Type B pancreatic cell (in vitro differentiated cells): ENCODE measurements around the gene GPR17. TPM values are rescaled to one million over a fixed set of nuclear protein-coding genes. Genes with fewer than 3 reads are reported as not detected.
A peak's percentile ranks its signal among the peaks of the same experiment; 100 is the strongest.

Experiments used
- DNase-seq: peaks from one replicate; pipeline ENCODE4 v3.0.0; 2021; ENCODE audit warnings: mixed read lengths; ENCODE audit not compliant: unreplicated experiment; ENCODE audit errors: extremely low spot score
- H3K27ac Mint-ChIP-seq: 2 replicates; pipeline ENCODE4 v1.8.0; 2021; ENCODE audit warnings: mild to moderate bottlenecking, mixed read lengths
- H3K27me3 Mint-ChIP-seq: 2 replicates; pipeline ENCODE4 v1.8.0; 2021; ENCODE audit warnings: mixed read lengths
- H3K36me3 Mint-ChIP-seq: 2 replicates; pipeline ENCODE4 v1.8.0; 2021; ENCODE audit warnings: mixed read lengths
- H3K4me1 Mint-ChIP-seq: one replicate; pipeline ENCODE4 v1.8.0; 2021; ENCODE audit warnings: mixed read lengths; ENCODE audit not compliant: unreplicated experiment
- H3K4me3 Mint-ChIP-seq: 2 replicates; pipeline ENCODE4 v1.8.0; 2021; ENCODE audit warnings: mild to moderate bottlenecking, mixed read lengths
- H3K9me3 Mint-ChIP-seq: 2 replicates; pipeline ENCODE4 v1.8.0; 2021; ENCODE audit warnings: mixed read lengths
- CTCF ChIP-seq: fragments of 200-600 bp; sonication (generic); conservative IDR thresholded peaks from 2 replicates; pipeline ENCODE4 v1.5.0; 2021; ENCODE audit warnings: antibody characterized with exemption, mild to moderate bottlenecking
- total RNA-seq: library from RNA; stranded (reverse); gene quantifications from 2 replicates; pipeline ENCODE4 v1.2.1, GENCODE V29; 2021; ENCODE audit warnings: low replicate concordance

Gene GPR17
- total RNA-seq, 1 donor from 2014 or later, result 0.19 TPM

- H3K27me3 Mint-ChIP-seq, result peaks cover 5% of the 10 kb centered on the region
- DNase-seq, result peak; percentile 57
Measured at GRCh38 chr2:127611076-127611925, 34.7 kb upstream of the GPR17 start.

GRCh38 chr2:127612111-127612822, 33.7 kb upstream of the GPR17 start:
- Mint-ChIP-seq H3K27ac (no peak overlapping the region), H3K4me1 (no peaks in the 10 kb centered on the region), H3K27me3 (peaks cover 5% of the 10 kb centered on the region), H3K9me3 (peaks cover 4% of the 10 kb centered on the region), H3K36me3 (no peaks in the 10 kb centered on the region), H3K4me3 (no peak overlapping the region)
- peak; percentile 51 for DNase-seq
- TF ChIP-seq CTCF, result no peak

More at GRCh38 chr2:127611076-127611925, 34.7 kb upstream of the GPR17 start:
- H3K27ac Mint-ChIP-seq, result no peak overlapping the region
- H3K36me3 Mint-ChIP-seq, result no peaks in the 10 kb centered on the region
- TF ChIP-seq CTCF, result no peak
- no peaks in the 10 kb centered on the region for H3K4me1 Mint-ChIP-seq
- H3K9me3 Mint-ChIP-seq, result peaks cover 4% of the 10 kb centered on the region
- H3K4me3 Mint-ChIP-seq, result no peak overlapping the region

- H3K4me1 Mint-ChIP-seq, result no peaks in the 10 kb centered on the region
- peaks cover 12% of the 10 kb centered on the region for H3K27me3 Mint-ChIP-seq
- H3K4me3 Mint-ChIP-seq, result no peak overlapping the region
- H3K9me3 Mint-ChIP-seq, result peaks cover 4% of the 10 kb centered on the region
- no peak for TF ChIP-seq CTCF
- no peak overlapping the region for H3K27ac Mint-ChIP-seq
- peak; percentile 22 for DNase-seq
- no peaks in the 10 kb centered on the region for H3K36me3 Mint-ChIP-seq
Measured at GRCh38 chr2:127614246-127614645, 31.7 kb upstream of the GPR17 start.

- DNase-seq, result peak; percentile 53
- Mint-ChIP-seq H3K27ac (no peak overlapping the region), H3K4me3 (no peak overlapping the region), H3K9me3 (peaks cover 4% of the 10 kb centered on the region), H3K4me1 (no peaks in the 10 kb centered on the region), H3K36me3 (no peaks in the 10 kb centered on the region), H3K27me3 (peaks cover 12% of the 10 kb centered on the region)
- no peak for TF ChIP-seq CTCF
Measured at GRCh38 chr2:127614731-127615130, 31.2 kb upstream of the GPR17 start.

- no peak for TF ChIP-seq CTCF
- Mint-ChIP-seq H3K27ac (no peak overlapping the region), H3K4me3 (no peak overlapping the region), H3K4me1 (no peaks in the 10 kb centered on the region), H3K36me3 (no peaks in the 10 kb centered on the region), H3K9me3 (peaks cover 4% of the 10 kb centered on the region), H3K27me3 (peaks cover 12% of the 10 kb centered on the region)
- peak; percentile 39 for DNase-seq
Measured at GRCh38 chr2:127615511-127616166, 30.3 kb upstream of the GPR17 start.
